ENCODE measurements around the gene HSBP1L1. TPM values are rescaled to one million over a fixed set of nuclear protein-coding genes. Genes with fewer than 3 reads are reported as not detected.

HSBP1L1 gene
- total RNA-seq, 6 donors from 2014 or later, result 32.1 to 80.7 (median 43.8) TPM

DNA sequence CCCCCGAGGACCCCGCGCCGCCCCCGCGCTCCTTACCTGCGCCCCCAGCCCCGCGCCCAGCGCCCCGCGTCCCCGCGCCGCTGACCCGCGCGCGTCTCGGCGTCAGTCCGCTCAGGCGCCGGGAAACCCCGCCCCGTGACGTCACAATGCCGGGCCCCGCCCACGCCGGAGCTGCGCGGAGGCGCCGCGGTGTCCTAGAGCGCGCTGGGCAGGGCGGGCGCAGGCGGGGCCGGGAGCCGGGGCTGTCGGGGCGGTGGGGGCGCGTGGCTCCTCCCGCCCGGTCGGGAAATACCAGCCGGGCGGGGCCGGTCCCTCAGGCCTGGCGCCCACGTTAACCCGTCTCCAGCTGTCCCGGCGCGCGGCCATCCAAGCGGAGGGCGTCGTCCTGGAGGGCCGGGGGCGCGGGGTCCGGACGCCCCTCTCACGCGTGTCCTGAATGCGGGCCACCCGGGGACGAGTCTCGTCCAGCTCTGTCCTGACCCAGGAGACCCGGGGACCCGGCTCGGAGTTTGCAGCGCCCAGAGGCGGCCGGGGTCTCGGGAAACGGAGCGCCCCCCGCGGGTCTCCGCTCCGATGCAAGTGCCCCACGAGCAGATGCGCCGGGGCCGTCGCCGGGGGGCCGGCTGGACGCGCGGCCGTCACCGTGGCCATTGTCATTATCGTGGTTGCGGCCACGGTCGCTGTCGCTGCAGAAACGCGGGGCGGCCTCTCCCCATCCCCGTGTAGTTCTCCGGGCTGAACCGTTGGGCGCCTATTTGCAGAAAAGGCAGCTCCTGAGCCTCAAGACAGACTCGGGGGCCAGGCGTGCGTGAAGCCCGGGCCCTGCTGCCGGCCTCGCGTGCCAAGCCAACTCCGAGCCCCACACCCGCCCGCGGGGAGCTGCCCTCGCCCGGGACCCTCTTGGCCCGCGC lies 12.6 kb upstream of the HSBP1L1 start, which contains the start of gene SLC66A2:
Gene SLC66A2 (minus strand): TSS at position 109 of the 911 bp plus-strand sequence. CDS start 727 bp downstream, outside the sequence.
- Histone ChIP-seq H3K36me3 (peaks cover 0 to 12% (median 6%) of the 10 kb centered on the region in 4 donors), H3K9me3 (no peaks in the 10 kb centered on the region), H3K27me3 (no peaks in the 10 kb centered on the region), H3K27ac (peak within 1 kb of the TSS; percentile 92 to 96 (median 93)), H3K4me1 (peaks cover 37 to 57% (median 49%) of the 10 kb centered on the region in 4 donors), H3K4me3 (peak within 1 kb of the TSS; percentile 79 to 91 (median 84))
- WGBS, 2 donors, result 0 to 2% methylated on average over 4 to 45 of the region's 126 CpGs
- TF ChIP-seq, protein P1, sequence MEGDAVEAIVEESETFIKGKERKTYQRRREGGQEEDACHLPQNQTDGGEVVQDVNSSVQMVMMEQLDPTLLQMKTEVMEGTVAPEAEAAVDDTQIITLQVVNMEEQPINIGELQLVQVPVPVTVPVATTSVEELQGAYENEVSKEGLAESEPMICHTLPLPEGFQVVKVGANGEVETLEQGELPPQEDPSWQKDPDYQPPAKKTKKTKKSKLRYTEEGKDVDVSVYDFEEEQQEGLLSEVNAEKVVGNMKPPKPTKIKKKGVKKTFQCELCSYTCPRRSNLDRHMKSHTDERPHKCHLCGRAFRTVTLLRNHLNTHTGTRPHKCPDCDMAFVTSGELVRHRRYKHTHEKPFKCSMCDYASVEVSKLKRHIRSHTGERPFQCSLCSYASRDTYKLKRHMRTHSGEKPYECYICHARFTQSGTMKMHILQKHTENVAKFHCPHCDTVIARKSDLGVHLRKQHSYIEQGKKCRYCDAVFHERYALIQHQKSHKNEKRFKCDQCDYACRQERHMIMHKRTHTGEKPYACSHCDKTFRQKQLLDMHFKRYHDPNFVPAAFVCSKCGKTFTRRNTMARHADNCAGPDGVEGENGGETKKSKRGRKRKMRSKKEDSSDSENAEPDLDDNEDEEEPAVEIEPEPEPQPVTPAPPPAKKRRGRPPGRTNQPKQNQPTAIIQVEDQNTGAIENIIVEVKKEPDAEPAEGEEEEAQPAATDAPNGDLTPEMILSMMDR (IDR thresholded peaks at IDR 0.05), result peak in 1 of 6 experiments; percentile 14
- no peak for TF ChIP-seq EP300 (IDR thresholded peaks at IDR 0.05)
- peak in 2 of 4 donors; percentile 49 to 81 for TF ChIP-seq POLR2A (IDR thresholded peaks at IDR 0.05)
- TF ChIP-seq POLR2AphosphoS5 (IDR thresholded peaks at IDR 0.05), result peak; percentile 49 to 83
- DNase-seq, result peak; percentile 94 to 100
- ATAC-seq (ENCODE audit: low FRiP score in 2 of 2), result peak; percentile 87 to 96

DNA sequence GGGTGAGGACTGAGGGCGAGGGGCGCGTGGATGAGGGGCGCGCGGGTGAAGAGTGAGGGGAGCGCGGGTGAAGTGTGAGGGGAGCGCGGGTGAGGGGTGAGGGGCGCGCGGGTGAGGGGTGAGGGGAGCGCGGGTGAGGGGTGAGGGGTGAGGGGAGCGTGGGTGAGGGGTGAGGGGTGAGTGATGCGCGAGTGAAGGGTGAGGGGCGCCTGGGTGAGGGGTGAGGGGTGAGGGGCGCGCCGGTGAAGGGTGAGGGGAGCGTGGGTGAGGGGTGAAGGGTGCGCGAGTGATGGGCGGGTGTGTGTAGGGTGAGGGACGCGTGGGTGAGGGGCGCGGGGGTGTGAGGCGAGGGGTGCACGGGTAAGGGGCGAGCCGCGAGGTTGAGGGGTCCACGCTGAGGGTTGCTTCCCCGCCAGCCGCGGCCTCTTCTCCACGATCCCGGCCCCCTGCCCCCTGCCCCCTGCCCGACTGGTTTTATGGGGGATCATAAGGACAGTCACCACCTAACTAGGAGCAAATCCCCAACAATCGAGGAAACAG lies 11.9 kb upstream of the HSBP1L1 start:
- ATAC-seq (ENCODE audit: low FRiP score in 2 of 2), result no peak
- 49 to 54% methylated on average over 31 to 38 of the region's 43 CpGs for WGBS, 2 donors
- H3K4me3 ChIP-seq, result peak overlapping the region; percentile 79 to 91 (median 84)

DNA sequence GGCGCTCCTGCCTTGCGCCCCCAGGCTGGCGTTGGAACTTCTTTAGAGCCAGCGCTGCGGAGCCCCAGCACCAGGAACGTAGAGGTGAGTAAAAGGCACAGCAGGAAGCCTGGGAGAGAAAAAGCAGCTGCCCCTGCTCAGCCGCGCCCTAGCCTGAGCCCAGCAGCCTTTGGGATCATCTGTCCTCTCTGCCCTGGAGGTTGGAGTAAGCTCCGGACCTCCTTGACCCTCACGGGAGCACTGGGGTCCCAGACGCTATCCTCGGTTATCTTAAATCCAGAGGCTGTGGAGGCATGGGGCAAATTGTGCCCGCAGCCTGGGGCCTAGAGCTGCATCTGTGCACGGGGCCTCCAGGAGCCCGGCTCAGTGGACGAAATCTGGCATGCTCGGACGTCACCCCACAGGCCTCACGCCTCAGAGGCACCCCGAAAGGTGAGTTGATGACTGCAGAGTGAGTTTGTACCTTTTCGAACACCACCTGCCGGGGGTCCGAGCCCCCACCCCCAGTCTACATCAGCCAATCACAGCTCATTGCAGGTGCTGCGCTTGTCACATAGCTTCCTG lies 11.4 kb upstream of the HSBP1L1 start:
- WGBS, 2 donors, result 95 to 98% methylated on average over 15 to 24 of the region's 24 CpGs
- Histone ChIP-seq H3K27ac (peak overlapping the region in 2 of 4 donors; percentile 9 to 94), H3K27me3 (no peaks in the 10 kb centered on the region), H3K4me1 (peaks cover 28 to 44% (median 36%) of the 10 kb centered on the region in 4 donors), H3K36me3 (peaks cover 0 to 7% (median 6%) of the 10 kb centered on the region in 4 donors), H3K9me3 (no peaks in the 10 kb centered on the region), H3K4me3 (no peak overlapping the region)
- no peak for ATAC-seq (ENCODE audit: low FRiP score in 2 of 2)
- no peak for DNase-seq
- TF ChIP-seq EP300 (IDR thresholded peaks at IDR 0.05), result no peak
- TF ChIP-seq POLR2AphosphoS5 (IDR thresholded peaks at IDR 0.05), result no peak
- TF ChIP-seq, protein P1 (IDR thresholded peaks at IDR 0.05), result no peak
- TF ChIP-seq POLR2A (IDR thresholded peaks at IDR 0.05), result no peak

More for the DNA sequence above, 11.9 kb upstream of the HSBP1L1 start:
- TF ChIP-seq, protein P1 (IDR thresholded peaks at IDR 0.05), result no peak
- TF ChIP-seq EP300 (IDR thresholded peaks at IDR 0.05) (no peak), POLR2AphosphoS5 (IDR thresholded peaks at IDR 0.05) (no peak), POLR2A (IDR thresholded peaks at IDR 0.05) (no peak)
- DNase-seq, result peak in 1 of 2 donors; percentile 81
- Histone ChIP-seq H3K27me3 (no peaks in the 10 kb centered on the region), H3K27ac (peak overlapping the region; percentile 71 to 96 (median 93)), H3K4me1 (peaks cover 33 to 50% (median 41%) of the 10 kb centered on the region in 4 donors), H3K9me3 (no peaks in the 10 kb centered on the region), H3K36me3 (peaks cover 0 to 12% (median 6%) of the 10 kb centered on the region in 4 donors)

DNA sequence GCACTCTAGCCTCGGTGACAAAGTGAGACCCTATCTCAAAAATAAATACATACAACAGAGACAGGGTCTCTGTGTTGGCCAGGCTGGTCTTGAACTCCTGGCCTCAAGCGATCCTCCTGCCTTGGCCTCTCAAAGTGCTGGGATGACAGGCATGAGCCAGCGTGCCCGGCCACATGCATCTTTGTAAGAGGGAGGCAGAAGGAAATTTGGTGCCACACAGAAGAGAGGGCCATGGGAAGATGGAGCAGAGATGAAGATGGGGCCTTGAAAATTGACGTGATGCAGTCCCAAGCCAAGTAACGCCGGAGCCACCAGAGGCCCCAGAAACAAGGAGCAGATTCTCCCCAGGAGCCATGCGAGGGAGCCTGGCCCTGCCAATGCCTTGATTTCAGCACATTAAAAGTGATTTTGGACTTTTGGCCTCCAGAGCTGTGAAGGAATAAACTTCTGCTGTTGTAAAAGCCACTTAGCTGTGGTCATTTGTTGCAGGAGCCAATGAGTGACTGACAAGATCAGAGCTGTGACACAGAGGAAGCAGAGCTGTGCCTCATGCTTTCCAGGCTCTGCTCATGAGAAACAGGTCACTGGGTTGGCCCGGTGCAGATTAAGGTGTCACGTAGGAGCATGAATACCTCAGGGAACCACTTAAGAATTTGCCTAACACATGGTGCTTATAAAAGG lies 10.3 kb upstream of the HSBP1L1 start:
- TF ChIP-seq POLR2AphosphoS5 (IDR thresholded peaks at IDR 0.05) (peak; percentile 16 to 30), EP300 (IDR thresholded peaks at IDR 0.05) (no peak), POLR2A (IDR thresholded peaks at IDR 0.05) (no peak)
- TF ChIP-seq, protein P1 (IDR thresholded peaks at IDR 0.05), result no peak
- DNase-seq (peak in 1 of 2 donors; percentile 84), ATAC-seq (ENCODE audit: low FRiP score in 2 of 2) (peak in 1 of 2 donors; percentile 78)
- 86 to 88% methylated on average over 9 to 10 of the region's 10 CpGs for WGBS, 2 donors
- H3K9me3 ChIP-seq, result no peaks in the 10 kb centered on the region
- no peak overlapping the region for H3K4me3 ChIP-seq
- H3K4me1 ChIP-seq, result peaks cover 17 to 34% (median 26%) of the 10 kb centered on the region in 4 donors
- peaks cover 0 to 1% (median 0%) of the 10 kb centered on the region in 4 donors for H3K36me3 ChIP-seq
- peak overlapping the region; percentile 69 to 76 (median 73) for H3K27ac ChIP-seq
- H3K27me3 ChIP-seq, result no peaks in the 10 kb centered on the region

All from upper lobe of left lung (tissue), 6 donors.